NCI-H2081 treated with DMSO at 0.1 percent for 48 hours (cell line): ENCODE results near the gene CD300A.

Experiments used
- DNase-seq: peaks from one replicate; lab custom pipeline; 2025; lab: John Stamatoyannopoulos, UW

Gene CD300A

GRCh38 chr17:74454197-74455024 is 12.0 kb upstream of the CD300A start:
- DNase-seq = no peak

GRCh38 chr17:74455025-74455545 is 11.3 kb upstream of the CD300A start:
- no peak for DNase-seq

GRCh38 chr17:74455821-74456220 is 10.6 kb upstream of the CD300A start:
- DNase-seq = no peak

- DNase-seq = peak; percentile 20
These were observed 9.2 kb upstream of the CD300A start for GRCh38 chr17:74457146-74457819.

GRCh38 chr17:74457820-74458166 is 8.6 kb upstream of the CD300A start:
- no peak for DNase-seq

GRCh38 chr17:74458835-74459234 is 7.6 kb upstream of the CD300A start:
- DNase-seq = no peak

GRCh38 chr17:74459622-74460021 is 6.8 kb upstream of the CD300A start:
- no peak for DNase-seq

GRCh38 chr17:74460241-74460640 is 6.2 kb upstream of the CD300A start:
- DNase-seq = no peak

- DNase-seq = no peak
These were observed 5.4 kb upstream of the CD300A start for GRCh38 chr17:74460996-74461395.

GRCh38 chr17:74461611-74462010 is 4.8 kb upstream of the CD300A start:
- no peak for DNase-seq

- DNase-seq = no peak
These were observed 1.6 kb upstream of the CD300A start for GRCh38 chr17:74464730-74465377.

GRCh38 chr17:74465378-74466110 is 890 bp upstream of the CD300A start:
- no peak for DNase-seq

GRCh38 chr17:74466828-74467184 is 372 bp downstream of the CD300A start:
- no peak for DNase-seq

- no peak for DNase-seq
These were observed 952 bp downstream of the CD300A start for GRCh38 chr17:74467221-74467951.

GRCh38 chr17:74471341-74471740 is 4.9 kb downstream of the CD300A start:
- DNase-seq = no peak

- DNase-seq = no peak
These were observed 6.5 kb downstream of the CD300A start for GRCh38 chr17:74472890-74473289.

- DNase-seq = no peak
These were observed 6.9 kb downstream of the CD300A start for GRCh38 chr17:74473294-74473693.

- no peak for DNase-seq
These were observed 7.8 kb downstream of the CD300A start for GRCh38 chr17:74474043-74474792.

- DNase-seq = no peak
These were observed 8.8 kb downstream of the CD300A start for GRCh38 chr17:74475189-74475588.

GRCh38 chr17:74477411-74477810 is 11.0 kb downstream of the CD300A start:
- no peak for DNase-seq
